ENCODE measurements around the gene ACKR4.

ACKR4 gene

DNA sequence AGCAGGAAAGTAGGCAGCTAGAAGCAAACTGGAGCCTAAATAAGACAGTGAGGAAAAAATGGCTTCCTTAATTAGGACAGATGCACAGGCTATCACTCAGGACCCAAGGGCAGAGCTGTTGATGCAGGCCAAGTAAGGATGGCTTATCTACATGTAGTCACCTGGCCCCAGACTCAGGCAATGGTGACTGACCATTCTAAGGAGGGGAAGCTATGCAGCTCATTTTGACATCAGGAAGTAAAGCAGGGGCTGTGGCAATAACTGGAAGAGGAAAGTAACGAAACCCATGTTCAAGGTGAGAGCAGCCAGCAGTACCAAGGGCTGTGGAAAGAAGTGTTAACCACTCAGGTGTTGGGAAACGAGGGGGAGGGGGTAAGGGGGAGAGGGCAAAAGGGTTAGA lies 46.3 kb downstream of the ACKR4 start:
- DNase-seq, result no peak

DNA sequence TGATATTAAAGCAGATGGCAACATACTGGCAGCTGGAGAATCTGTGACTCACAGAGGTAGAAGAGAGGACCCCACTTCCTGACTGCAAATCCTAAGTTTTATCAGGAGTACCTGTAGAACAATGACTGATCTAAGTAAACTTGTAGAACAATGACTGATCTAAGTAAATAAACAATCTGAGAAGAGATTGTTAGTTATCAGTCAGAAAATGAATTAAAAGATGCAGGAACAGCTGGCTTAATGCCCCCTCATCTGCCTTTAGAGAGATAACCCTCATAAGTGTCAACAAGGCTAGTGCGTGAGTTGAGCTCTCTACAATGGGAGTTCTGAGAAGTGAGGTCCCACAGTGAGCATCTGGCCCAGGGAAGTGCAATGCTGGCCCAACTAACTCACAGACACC lies 48.0 kb downstream of the ACKR4 start:
- DNase-seq, result no peak

DNA sequence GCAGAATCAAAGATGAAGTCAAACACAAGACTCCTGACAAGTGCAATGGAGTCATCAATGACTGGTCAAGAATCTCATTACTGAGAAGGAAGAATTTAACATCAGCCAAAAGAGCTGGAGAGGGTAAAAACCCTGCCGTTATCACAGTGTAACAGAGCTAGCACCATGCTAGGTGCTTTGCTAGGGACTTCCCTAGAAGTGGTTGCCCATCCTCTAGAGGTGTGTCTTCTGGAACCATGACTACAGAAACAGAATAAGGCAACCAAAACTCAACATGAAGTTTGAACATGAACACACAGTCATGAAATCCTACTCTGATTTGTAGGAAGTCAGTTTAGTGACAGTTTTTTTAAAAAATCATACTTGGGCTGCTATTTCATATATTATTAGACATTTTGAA lies 53.1 kb downstream of the ACKR4 start:
- DNase-seq, result no peak

Measured in activated CD4-positive, alpha-beta T cell treated with anti-CD3 and anti-CD28 coated beads, Interleukin-2, amount 50 U/mL, for 16 hours (primary cell).